ENCODE results near the gene SP6. TPM values are rescaled to one million over a fixed set of nuclear protein-coding genes. Genes with fewer than 3 reads are reported as not detected.

Gene SP6
- total and polyA plus RNA-seq, 2 of the 4 experiments (the other 2 are of a cell fraction) = under 0.01 to 0.31 TPM

- CTCF ChIA-PET = interaction anchor here (1.3 to 4.4 kb wide), 5 partner anchors 39 to 107 kb away, joined by 3 to 47 read pairs (median 11); partner anchors contain the start of gene SP2
- intact Hi-C loops (cut with micrococcal nuclease) = loop anchor here (5.0 kb wide), 1 partner anchor 107 kb away; no protein-coding TSS in a partner anchor
Observed at GRCh38 chr17:47840001-47840741, 10.8 kb downstream of the SP6 start.

More at GRCh38 chr17:47840001-47840741, 10.8 kb downstream of the SP6 start:
- peaks cover 3% of the 10 kb centered on the region; the same call in 1 of the 2 replicates for H3K27me3 ChIP-seq (ENCODE audit: control insufficient read depth, insufficient read depth, low read length)
- TF ChIP-seq BHLHE40 (IDR thresholded peaks at IDR 0.05; ENCODE audit: low read depth, low read length) = no peak
- TF ChIP-seq RFX5 (IDR thresholded peaks at IDR 0.05; ENCODE audit: low read depth, low read length) = no peak
- TF ChIP-seq MAZ (IDR thresholded peaks at IDR 0.05; ENCODE audit: borderline replicate concordance, low read depth, low read length) = no peak
- TF ChIP-seq ELK1 (IDR thresholded peaks at IDR 0.05; ENCODE audit: borderline replicate concordance, low read depth, low read length) = no peak
- TF ChIP-seq SMC3 (IDR thresholded peaks at IDR 0.05; ENCODE audit: low read depth, low read length) = no peak
- TF ChIP-seq POLR2A (IDR thresholded peaks at IDR 0.05; ENCODE audit: low read depth, low read length) = no peak
- no peak for TF ChIP-seq MAFK (IDR thresholded peaks at IDR 0.05; ENCODE audit: low read depth, low read length)
- TF ChIP-seq USF2 (IDR thresholded peaks at IDR 0.05; ENCODE audit: low read depth, low read length) = no peak
- no peak for TF ChIP-seq RAD21 (IDR thresholded peaks at IDR 0.05; ENCODE audit: low read length)
- no peak for TF ChIP-seq MXI1 (IDR thresholded peaks at IDR 0.05; ENCODE audit: borderline replicate concordance, low read depth, low read length)
- H3K27ac ChIP-seq (ENCODE audit: insufficient read depth, low read length) = peak overlapping the region; percentile 49; the same call in 1 of the 2 replicates
- H2AK9ac ChIP-seq (replicated peaks; ENCODE audit: low read depth, low read length, poor library complexity) = peak overlapping the region; percentile 35
- no peak overlapping the region for H2BK5ac ChIP-seq (ENCODE audit: low read depth, low read length, poor library complexity, severe bottlenecking)
- H4K5ac ChIP-seq (ENCODE audit: low read depth, low read length) = peak overlapping the region; percentile 21
- H2AK5ac ChIP-seq (ENCODE audit: low read depth, low read length) = peak overlapping the region; percentile 35; the same call in 1 of the 2 replicates
- POLR2A ChIA-PET (ENCODE audit: unreplicated experiment) = no interaction called here
- peaks cover 8% of the 10 kb centered on the region for H3K4me1 ChIP-seq (ENCODE audit: control insufficient read depth, insufficient read depth, low read length)
- in situ Hi-C loops (cut with MboI; ENCODE audit: low sequenced_read_pairs) = loop anchor here (5.0 kb wide), 2 partner anchors 52 to 177 kb away; no protein-coding TSS in a partner anchor
- peak overlapping the region; percentile 91 for H3K14ac ChIP-seq (replicated peaks; ENCODE audit: low read depth, low read length)
- peaks cover 4% of the 10 kb centered on the region; the same call in 1 of the 2 replicates for H3K9me1 ChIP-seq (ENCODE audit: insufficient read depth, low read length)
- 6% methylated on average over 5 of the region's 17 CpGs; no CpG with 5 or more reads in 1 of the 2 experiments for WGBS, 2 experiments (ENCODE audit: extremely low coverage in 2 of 2, insufficient read length in 1 of 2)
- no peak overlapping the region for H2BK15ac ChIP-seq (ENCODE audit: low read depth, low read length)
- H2AFZ ChIP-seq (replicated peaks; ENCODE audit: low read length, poor library complexity) = peak overlapping the region; percentile 98
- DNase-seq = no peak
- H4K20me1 ChIP-seq (ENCODE audit: insufficient read depth, low read length) = no peaks in the 10 kb centered on the region
- H3K23ac ChIP-seq (ENCODE audit: low read depth, low read length) = peak overlapping the region; percentile 72; the same call in 1 of the 2 replicates
- H3K4me3 ChIP-seq (ENCODE audit: insufficient read depth, low read depth, low read length) = peak overlapping the region; percentile 57
- peak overlapping the region; percentile 61 to 82; a peak in 3 of 4 replicates for H4K8ac ChIP-seq (ENCODE audit: low read depth in 2 of 2, low read length in 2 of 2)
- H3K4ac ChIP-seq (ENCODE audit: low read depth, low read length) = peak overlapping the region; percentile 90
- H3K56ac ChIP-seq (ENCODE audit: extremely low read depth, insufficient read depth, low read length) = peak overlapping the region; percentile 28; the same call in 1 of the 2 replicates
- no peaks in the 10 kb centered on the region for H3K9me3 ChIP-seq (ENCODE audit: control insufficient read depth, insufficient read depth, low read length)
- peaks cover 8 to 22% of the 10 kb centered on the region in 2 experiments; a peak in 3 of 4 replicates for H3K79me1 ChIP-seq (ENCODE audit: low read depth in 1 of 2, low read length in 2 of 2)
- peaks cover 8% of the 10 kb centered on the region for H3K36me3 ChIP-seq (ENCODE audit: control insufficient read depth, insufficient read depth, low read length)
- dilution Hi-C loops (cut with HindIII; ENCODE audit: low sequenced_read_pairs, unreplicated experiment) = no loop called here
- H4K91ac ChIP-seq (ENCODE audit: insufficient read depth, low read depth, low read length) = peak overlapping the region; percentile 54; the same call in 1 of the 2 replicates
- H3K18ac ChIP-seq (ENCODE audit: low read depth, low read length) = no peak overlapping the region; the same call in 1 of the 2 replicates
- H2BK120ac ChIP-seq (ENCODE audit: low read depth, low read length) = peak overlapping the region; percentile 41; the same call in 1 of the 2 replicates
- peak overlapping the region; percentile 67 for H3K9ac ChIP-seq (ENCODE audit: low read depth, low read length)
- peak overlapping the region; percentile 75 for H3K4me2 ChIP-seq (ENCODE audit: low read depth, low read length)
- H2BK20ac ChIP-seq (ENCODE audit: low read depth, low read length) = no peak overlapping the region
- BruUV-seq (replicated peaks) = no TSS peak
- ATAC-seq (ENCODE audit: low read depth) = no peak
